Astrocyte (in vitro differentiated cells and primary cell): Measurements from ENCODE around the gene C19orf85. TPM values are rescaled to one million over a fixed set of nuclear protein-coding genes. Genes with fewer than 3 reads are reported as not detected.
A peak's percentile ranks its signal among the peaks of the same experiment; 100 is the strongest.

Experiments used
- DNase-seq: peaks from one replicate; pipeline ENCODE4 v3.0.0-alpha.2; 2010; ENCODE audit warnings: low read depth
- FAIRE-seq: peaks from 2 replicates; lab custom pipeline; 2011; peaks lifted over from hg19 to GRCh38; lab: Jason Lieb, UNC
- H2AFZ ChIP-seq: 2 replicates; pipeline ENCODE4 v1.6.0; 2012; ENCODE audit warnings: low read depth, low read length, inconsistent platforms
- H3K27ac ChIP-seq: 2 replicates; pipeline ENCODE4 v1.5.1; 2011; ENCODE audit warnings: low read depth, low read length, inconsistent platforms
- H3K27me3 ChIP-seq: 2 replicates; pipeline ENCODE4 v1.6.0; 2011; ENCODE audit warnings: low read length, inconsistent platforms; ENCODE audit not compliant: insufficient read depth
- H3K36me3 ChIP-seq: 2 replicates; pipeline ENCODE4 v1.5.1; 2011; ENCODE audit warnings: low read length, inconsistent platforms; ENCODE audit not compliant: insufficient read depth
- H3K4me1 ChIP-seq: 2 replicates; pipeline ENCODE4 v1.5.1; 2011; ENCODE audit warnings: low read length, inconsistent platforms; ENCODE audit not compliant: insufficient read depth
- H3K4me2 ChIP-seq: 2 replicates; pipeline ENCODE4 v1.6.0; 2012; ENCODE audit warnings: low read length, inconsistent platforms
- H3K4me3 ChIP-seq: 2 replicates; pipeline ENCODE4 v1.5.1; 2011; ENCODE audit warnings: low read depth, mild to moderate bottlenecking, low read length, inconsistent platforms; ENCODE audit not compliant: insufficient read depth
- H3K79me2 ChIP-seq: 2 replicates; pipeline ENCODE4 v1.6.0; 2012; ENCODE audit warnings: mild to moderate bottlenecking, low read length, inconsistent platforms; ENCODE audit not compliant: insufficient read depth
- H3K9ac ChIP-seq: 2 replicates; pipeline ENCODE4 v1.6.0; 2012; ENCODE audit warnings: mild to moderate bottlenecking, low read length, inconsistent platforms
- H3K9me3 ChIP-seq: 2 replicates; pipeline ENCODE4 v1.5.1; 2012; ENCODE audit warnings: low read depth, mild to moderate bottlenecking, low read length, inconsistent platforms; ENCODE audit not compliant: insufficient read depth
- H4K20me1 ChIP-seq: 2 replicates; pipeline ENCODE4 v1.6.0; 2012; ENCODE audit warnings: low read length, inconsistent platforms; ENCODE audit not compliant: insufficient read depth
- H3K27ac Mint-ChIP-seq: one replicate; pipeline ENCODE4 v1.8.0; 2021; ENCODE audit warnings: mild to moderate bottlenecking, mixed read lengths; ENCODE audit not compliant: unreplicated experiment
- H3K27me3 Mint-ChIP-seq: one replicate; pipeline ENCODE4 v1.8.0; 2021; ENCODE audit warnings: low read depth, mixed read lengths; ENCODE audit not compliant: unreplicated experiment
- H3K36me3 Mint-ChIP-seq: one replicate; pipeline ENCODE4 v1.8.0; 2021; ENCODE audit warnings: low read depth, mixed read lengths; ENCODE audit not compliant: unreplicated experiment
- H3K4me1 Mint-ChIP-seq: one replicate; pipeline ENCODE4 v1.8.0; 2021; ENCODE audit warnings: low read depth, mixed read lengths; ENCODE audit not compliant: unreplicated experiment
- H3K4me3 Mint-ChIP-seq: one replicate; pipeline ENCODE4 v1.8.0; 2021; ENCODE audit warnings: mild to moderate bottlenecking, moderate library complexity, mixed read lengths; ENCODE audit not compliant: unreplicated experiment
- H3K9me3 Mint-ChIP-seq: one replicate; pipeline ENCODE4 v1.8.0; 2021; ENCODE audit warnings: mild to moderate bottlenecking, mixed read lengths; ENCODE audit not compliant: unreplicated experiment
- EZH2 ChIP-seq: IDR thresholded peaks from 2 replicates; pipeline ENCODE4 v1.6.1; 2012; ENCODE audit warnings: mild to moderate bottlenecking, low read length, inconsistent platforms; ENCODE audit not compliant: insufficient read depth
- total RNA-seq: library from RNA; stranded (reverse); gene quantifications from 2 replicates; pipeline ENCODE4 v1.2.1, GENCODE V29; 2021
- TF ChIP-seq, protein P1 (sequence below): IDR thresholded peaks from 2 replicates; pipeline ENCODE4 v1.5.1; 2011; ENCODE audit warnings: low read depth, mild to moderate bottlenecking, inconsistent platforms, low read length, moderate library complexity; ENCODE audit not compliant: insufficient read depth

Gene C19orf85
- total RNA-seq, 1 donor from 2014 or later: not detected

DNA sequence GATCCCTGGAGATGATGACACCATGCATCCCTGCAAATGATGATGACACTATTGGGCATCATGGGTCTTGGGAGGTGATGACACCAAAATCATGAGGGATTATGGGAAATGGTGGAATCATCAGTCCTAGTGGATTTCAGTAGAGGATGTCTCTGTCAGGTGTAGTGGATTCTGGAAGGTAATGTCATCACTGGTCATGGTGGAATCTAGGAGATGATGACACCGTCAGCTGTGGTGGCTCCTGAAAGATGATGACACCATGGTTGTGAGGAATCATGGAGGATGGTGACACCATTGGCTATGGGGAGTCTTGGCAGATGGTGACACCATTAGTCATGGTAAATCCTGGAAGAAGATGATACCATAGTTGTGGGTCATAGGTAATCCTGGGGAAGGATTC lies 33.4 kb downstream of the C19orf85 start:
- Mint-ChIP-seq H3K36me3 (no peaks in the 10 kb centered on the region), H3K4me3 (no peak overlapping the region), H3K4me1 (no peaks in the 10 kb centered on the region), H3K27ac (peak overlapping the region; percentile 41), H3K27me3 (peaks cover 10% of the 10 kb centered on the region), H3K9me3 (peaks cover 3% of the 10 kb centered on the region)
- H3K27me3 ChIP-seq: peaks cover 9% of the 10 kb centered on the region
- no peak overlapping the region for H3K4me3 ChIP-seq
- H3K9me3 ChIP-seq: peaks cover 11% of the 10 kb centered on the region
- H3K79me2 ChIP-seq: no peaks in the 10 kb centered on the region
- no peak overlapping the region for H3K27ac ChIP-seq
- FAIRE-seq (no peak), DNase-seq (no peak)
- TF ChIP-seq, protein P1, sequence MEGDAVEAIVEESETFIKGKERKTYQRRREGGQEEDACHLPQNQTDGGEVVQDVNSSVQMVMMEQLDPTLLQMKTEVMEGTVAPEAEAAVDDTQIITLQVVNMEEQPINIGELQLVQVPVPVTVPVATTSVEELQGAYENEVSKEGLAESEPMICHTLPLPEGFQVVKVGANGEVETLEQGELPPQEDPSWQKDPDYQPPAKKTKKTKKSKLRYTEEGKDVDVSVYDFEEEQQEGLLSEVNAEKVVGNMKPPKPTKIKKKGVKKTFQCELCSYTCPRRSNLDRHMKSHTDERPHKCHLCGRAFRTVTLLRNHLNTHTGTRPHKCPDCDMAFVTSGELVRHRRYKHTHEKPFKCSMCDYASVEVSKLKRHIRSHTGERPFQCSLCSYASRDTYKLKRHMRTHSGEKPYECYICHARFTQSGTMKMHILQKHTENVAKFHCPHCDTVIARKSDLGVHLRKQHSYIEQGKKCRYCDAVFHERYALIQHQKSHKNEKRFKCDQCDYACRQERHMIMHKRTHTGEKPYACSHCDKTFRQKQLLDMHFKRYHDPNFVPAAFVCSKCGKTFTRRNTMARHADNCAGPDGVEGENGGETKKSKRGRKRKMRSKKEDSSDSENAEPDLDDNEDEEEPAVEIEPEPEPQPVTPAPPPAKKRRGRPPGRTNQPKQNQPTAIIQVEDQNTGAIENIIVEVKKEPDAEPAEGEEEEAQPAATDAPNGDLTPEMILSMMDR: no peak
- no peak for TF ChIP-seq EZH2
- no peaks in the 10 kb centered on the region for H3K4me1 ChIP-seq
- H3K36me3 ChIP-seq: no peaks in the 10 kb centered on the region
- no peaks in the 10 kb centered on the region for H4K20me1 ChIP-seq
- no peak overlapping the region for H3K4me2 ChIP-seq
- no peak overlapping the region for H2AFZ ChIP-seq
- no peak overlapping the region for H3K9ac ChIP-seq

GRCh38 chr19:55426042-55426441 lies 38.5 kb downstream of the C19orf85 start:
- Histone ChIP-seq H3K4me2 (no peak overlapping the region), H3K4me1 (no peaks in the 10 kb centered on the region), H3K79me2 (no peaks in the 10 kb centered on the region), H3K9ac (no peak overlapping the region), H3K27me3 (peaks cover 5% of the 10 kb centered on the region), H3K4me3 (no peak overlapping the region), H4K20me1 (no peaks in the 10 kb centered on the region), H3K36me3 (no peaks in the 10 kb centered on the region), H3K9me3 (peaks cover under 1% of the 10 kb centered on the region), H2AFZ (no peak overlapping the region), H3K27ac (no peak overlapping the region)
- FAIRE-seq (no peak), DNase-seq (no peak)
- no peak overlapping the region for H3K27ac Mint-ChIP-seq
- peaks cover 9% of the 10 kb centered on the region for H3K27me3 Mint-ChIP-seq
- TF ChIP-seq, protein P1: no peak
- TF ChIP-seq EZH2: no peak
- no peaks in the 10 kb centered on the region for H3K36me3 Mint-ChIP-seq
- no peak overlapping the region for H3K4me3 Mint-ChIP-seq
- no peaks in the 10 kb centered on the region for H3K9me3 Mint-ChIP-seq
- no peaks in the 10 kb centered on the region for H3K4me1 Mint-ChIP-seq

DNA sequence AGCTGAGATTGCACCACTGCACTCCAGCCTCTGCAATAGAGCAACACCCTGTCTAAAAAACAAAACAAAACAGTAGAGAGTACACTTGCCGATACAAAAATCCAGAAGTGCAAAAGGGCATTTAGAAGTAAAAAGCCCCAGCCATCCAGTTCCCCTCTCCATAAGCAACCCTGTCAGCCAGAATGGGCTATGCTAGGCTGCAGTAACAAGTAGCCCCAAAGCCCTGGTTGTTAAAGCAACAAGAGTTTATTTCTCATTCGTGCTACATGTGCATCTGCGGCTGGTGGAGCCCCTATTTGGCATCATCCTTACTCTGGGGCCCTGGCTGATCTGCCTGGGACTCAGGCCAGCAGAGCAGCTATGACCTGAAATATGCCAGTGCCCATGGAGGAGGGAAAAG lies 40.0 kb downstream of the C19orf85 start:
- Mint-ChIP-seq H3K27ac (no peak overlapping the region), H3K4me3 (no peak overlapping the region), H3K36me3 (no peaks in the 10 kb centered on the region), H3K27me3 (peaks cover 17% of the 10 kb centered on the region), H3K4me1 (no peaks in the 10 kb centered on the region), H3K9me3 (no peaks in the 10 kb centered on the region)
- no peak overlapping the region for H3K9ac ChIP-seq
- H3K79me2 ChIP-seq: no peaks in the 10 kb centered on the region
- H4K20me1 ChIP-seq: no peaks in the 10 kb centered on the region
- no peak for FAIRE-seq
- no peak overlapping the region for H2AFZ ChIP-seq
- no peaks in the 10 kb centered on the region for H3K4me1 ChIP-seq
- no peak overlapping the region for H3K27ac ChIP-seq
- peaks cover 7% of the 10 kb centered on the region for H3K27me3 ChIP-seq
- H3K9me3 ChIP-seq: no peaks in the 10 kb centered on the region
- no peak overlapping the region for H3K4me3 ChIP-seq
- DNase-seq: no peak
- no peak overlapping the region for H3K4me2 ChIP-seq
- H3K36me3 ChIP-seq: no peaks in the 10 kb centered on the region
- no peak for TF ChIP-seq EZH2
- TF ChIP-seq, protein P1: no peak
